HL-60/S4 treated with retinoic acid at 250 ng/mL for 4 days and 3 days (cell line): Measurements from ENCODE around the gene PKP4.

ENCODE experiments used
- in situ Hi-C: fragments of 300-500 bp; cut with MboI; formaldehyde crosslinking; loops from 2 replicates; pipeline ENCODE4 v1.7.0; 2022; ENCODE audit warnings: low sequenced_read_pairs

Gene PKP4

GRCh38 chr2:158580760-158581159 lies 124.0 kb downstream of the PKP4 start:
- in situ Hi-C loops, result no loop called here

- in situ Hi-C loops, result no loop called here
Measured at GRCh38 chr2:158582670-158583069, 125.9 kb downstream of the PKP4 start.

GRCh38 chr2:158583923-158584322 lies 127.2 kb downstream of the PKP4 start:
- in situ Hi-C loops, result no loop called here

GRCh38 chr2:158586491-158586890 lies 129.7 kb downstream of the PKP4 start:
- in situ Hi-C loops, result no loop called here

GRCh38 chr2:158589303-158589702 lies 132.6 kb downstream of the PKP4 start:
- in situ Hi-C loops, result no loop called here

GRCh38 chr2:158598862-158599517 lies 142.2 kb downstream of the PKP4 start:
- in situ Hi-C loops, result no loop called here

- in situ Hi-C loops, result no loop called here
Measured at GRCh38 chr2:158599609-158600008, 142.9 kb downstream of the PKP4 start.

- in situ Hi-C loops, result no loop called here
Measured at GRCh38 chr2:158600155-158600802, 143.5 kb downstream of the PKP4 start.

GRCh38 chr2:158602027-158602426 lies 145.3 kb downstream of the PKP4 start:
- in situ Hi-C loops, result no loop called here

- in situ Hi-C loops, result no loop called here
Measured at GRCh38 chr2:158603205-158603604, 146.5 kb downstream of the PKP4 start.

- in situ Hi-C loops, result no loop called here
Measured at GRCh38 chr2:158603986-158604385, 147.2 kb downstream of the PKP4 start.

- in situ Hi-C loops, result no loop called here
Measured at GRCh38 chr2:158610059-158610458, 153.3 kb downstream of the PKP4 start.

- in situ Hi-C loops, result no loop called here
Measured at GRCh38 chr2:158616480-158617000, 159.8 kb downstream of the PKP4 start.

- in situ Hi-C loops, result no loop called here
Measured at GRCh38 chr2:158618891-158619490, 162.2 kb downstream of the PKP4 start.

GRCh38 chr2:158619496-158619895 lies 162.7 kb downstream of the PKP4 start:
- in situ Hi-C loops, result no loop called here

GRCh38 chr2:158620656-158621055 lies 163.9 kb downstream of the PKP4 start:
- in situ Hi-C loops, result no loop called here

GRCh38 chr2:158624071-158624667 lies 167.4 kb downstream of the PKP4 start:
- in situ Hi-C loops, result no loop called here

- in situ Hi-C loops, result no loop called here
Measured at GRCh38 chr2:158624961-158625360, 168.2 kb downstream of the PKP4 start.

- in situ Hi-C loops, result no loop called here
Measured at GRCh38 chr2:158629116-158629515, 172.4 kb downstream of the PKP4 start.

- in situ Hi-C loops, result no loop called here
Measured at GRCh38 chr2:158633261-158633660, 176.5 kb downstream of the PKP4 start.

GRCh38 chr2:158634627-158635026 lies 177.9 kb downstream of the PKP4 start:
- in situ Hi-C loops, result no loop called here
